RWPE2 (cell line): ENCODE data around the gene LRRC8B.

Source experiments
- ATAC-seq: fragments of 200-7000 bp; cut with Tn5 transposase; 3 replicates; pipeline ENCODE4 v1.9.1; 2021; ENCODE audit warnings: low read depth
- DNase-seq: peaks from one replicate; pipeline ENCODE4 v3.0.0-alpha.2; 2020; ENCODE audit warnings: low spot score
- H3K27ac ChIP-seq: fragments of 450-650 bp; 2 replicates; pipeline ENCODE4 v1.5.1; 2017; ENCODE audit warnings: mild to moderate bottlenecking; ENCODE audit not compliant: poor library complexity, severe bottlenecking
- H3K27me3 ChIP-seq: fragments of 250-450 bp; sonication (Bioruptor Pico); 2 replicates; pipeline ENCODE4 v1.5.1; 2021; ENCODE audit warnings: mild to moderate bottlenecking, moderate library complexity; ENCODE audit not compliant: insufficient read depth, poor library complexity, severe bottlenecking
- H3K36me3 ChIP-seq: fragments of 250-450 bp; sonication (Bioruptor Pico); 2 replicates; pipeline ENCODE4 v1.5.1; 2020; ENCODE audit warnings: low read depth, mild to moderate bottlenecking, moderate library complexity
- H3K4me1 ChIP-seq: fragments of 250-450 bp; sonication (Bioruptor Pico); 2 replicates; pipeline ENCODE4 v1.5.1; 2021; ENCODE audit warnings: mild to moderate bottlenecking, moderate library complexity; ENCODE audit not compliant: insufficient read depth, poor library complexity, severe bottlenecking
- H3K4me3 ChIP-seq: fragments of 250-450 bp; sonication (Bioruptor Pico); 2 replicates; pipeline ENCODE4 v1.5.1; 2021; ENCODE audit warnings: mild to moderate bottlenecking, moderate library complexity; ENCODE audit not compliant: severe bottlenecking
- H3K9me3 ChIP-seq: fragments of 250-450 bp; sonication (Bioruptor Pico); 2 replicates; pipeline ENCODE4 v1.5.1; 2021; ENCODE audit warnings: mild to moderate bottlenecking, moderate library complexity; ENCODE audit not compliant: severe bottlenecking
- TF ChIP-seq, protein P1 (sequence below): fragments of 450-650 bp; IDR thresholded peaks from one replicate; pipeline ENCODE4 v1.5.1; 2017; ENCODE audit warnings: mild to moderate bottlenecking, moderate library complexity; ENCODE audit not compliant: poor library complexity, severe bottlenecking

LRRC8B gene

DNA sequence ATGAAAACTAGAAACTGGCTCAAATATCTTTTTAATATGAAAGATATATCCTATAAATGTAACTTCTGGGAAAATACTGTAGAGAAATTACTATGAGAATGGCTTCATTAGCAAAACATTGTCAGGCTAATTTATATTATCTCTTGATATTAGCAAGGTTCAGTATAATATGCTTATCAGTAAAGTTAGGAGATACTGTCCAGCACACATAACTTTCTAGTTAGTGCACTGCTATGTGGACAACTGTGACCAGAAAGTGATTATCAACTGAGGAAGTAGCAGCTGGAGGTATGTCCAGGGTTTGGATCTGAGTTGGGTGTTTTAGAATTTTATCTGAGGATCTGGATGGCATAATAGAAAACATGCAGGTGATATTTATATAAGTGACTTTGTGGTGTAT lies 115.8 kb downstream of the LRRC8B start:
- TF ChIP-seq, protein P1, sequence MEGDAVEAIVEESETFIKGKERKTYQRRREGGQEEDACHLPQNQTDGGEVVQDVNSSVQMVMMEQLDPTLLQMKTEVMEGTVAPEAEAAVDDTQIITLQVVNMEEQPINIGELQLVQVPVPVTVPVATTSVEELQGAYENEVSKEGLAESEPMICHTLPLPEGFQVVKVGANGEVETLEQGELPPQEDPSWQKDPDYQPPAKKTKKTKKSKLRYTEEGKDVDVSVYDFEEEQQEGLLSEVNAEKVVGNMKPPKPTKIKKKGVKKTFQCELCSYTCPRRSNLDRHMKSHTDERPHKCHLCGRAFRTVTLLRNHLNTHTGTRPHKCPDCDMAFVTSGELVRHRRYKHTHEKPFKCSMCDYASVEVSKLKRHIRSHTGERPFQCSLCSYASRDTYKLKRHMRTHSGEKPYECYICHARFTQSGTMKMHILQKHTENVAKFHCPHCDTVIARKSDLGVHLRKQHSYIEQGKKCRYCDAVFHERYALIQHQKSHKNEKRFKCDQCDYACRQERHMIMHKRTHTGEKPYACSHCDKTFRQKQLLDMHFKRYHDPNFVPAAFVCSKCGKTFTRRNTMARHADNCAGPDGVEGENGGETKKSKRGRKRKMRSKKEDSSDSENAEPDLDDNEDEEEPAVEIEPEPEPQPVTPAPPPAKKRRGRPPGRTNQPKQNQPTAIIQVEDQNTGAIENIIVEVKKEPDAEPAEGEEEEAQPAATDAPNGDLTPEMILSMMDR: no peak
- H3K36me3 ChIP-seq: peaks cover 5% of the 10 kb centered on the region
- ATAC-seq (no peak), DNase-seq (no peak)
- peaks cover 29% of the 10 kb centered on the region for H3K4me1 ChIP-seq
- H3K4me3 ChIP-seq: no peak overlapping the region
- no peaks in the 10 kb centered on the region for H3K27me3 ChIP-seq
- no peak overlapping the region for H3K27ac ChIP-seq
- H3K9me3 ChIP-seq: no peaks in the 10 kb centered on the region

DNA sequence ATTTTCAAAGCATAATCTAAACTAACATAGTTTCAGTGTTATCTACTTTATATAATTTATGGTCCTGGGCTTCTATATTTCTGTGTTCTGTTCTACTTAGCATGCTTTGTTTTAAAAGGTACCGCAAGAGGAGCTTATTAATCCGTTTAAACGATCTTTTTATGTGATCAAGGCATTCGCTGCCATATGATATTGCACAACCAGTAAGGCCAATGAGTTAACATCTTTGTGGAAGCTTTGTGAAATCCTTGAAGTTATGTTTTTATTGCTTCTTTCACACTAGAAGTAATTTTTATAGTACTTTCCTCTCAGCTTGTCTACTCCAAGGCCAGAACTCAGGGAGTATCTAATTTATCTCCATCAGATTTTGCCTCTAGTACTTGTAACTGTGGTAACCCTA lies 117.2 kb downstream of the LRRC8B start:
- TF ChIP-seq, protein P1: no peak

DNA sequence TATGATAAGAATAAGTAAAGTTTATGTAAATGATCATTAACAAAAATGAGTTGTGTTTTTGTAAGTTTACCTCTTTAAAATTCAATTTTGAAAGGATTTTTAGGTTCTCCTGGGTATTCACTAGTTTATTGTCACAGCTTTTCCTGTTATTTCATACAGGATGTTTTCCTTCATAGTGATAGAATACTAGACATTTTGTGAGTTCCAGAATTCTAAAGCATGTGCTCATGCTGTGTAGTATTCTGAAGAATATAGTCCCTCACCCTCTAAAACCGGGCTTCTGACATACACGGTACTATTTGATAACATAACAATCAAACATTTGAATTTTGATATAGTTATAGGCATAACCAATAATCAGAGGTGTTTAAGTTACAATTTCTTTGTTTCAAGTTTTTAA lies 118.9 kb downstream of the LRRC8B start:
- H3K27me3 ChIP-seq: no peaks in the 10 kb centered on the region
- no peaks in the 10 kb centered on the region for H3K4me1 ChIP-seq
- DNase-seq: no peak
- ATAC-seq: no peak
- H3K27ac ChIP-seq: no peak overlapping the region
- H3K9me3 ChIP-seq: peaks cover 6% of the 10 kb centered on the region
- H3K4me3 ChIP-seq: no peak overlapping the region
- TF ChIP-seq, protein P1: no peak
- H3K36me3 ChIP-seq: peaks cover 23% of the 10 kb centered on the region

More for the DNA sequence above, 117.2 kb downstream of the LRRC8B start:
- no peak for DNase-seq
- Histone ChIP-seq H3K4me3 (no peak overlapping the region), H3K36me3 (peaks cover 16% of the 10 kb centered on the region), H3K27ac (no peak overlapping the region), H3K4me1 (peaks cover 16% of the 10 kb centered on the region), H3K9me3 (peaks cover 6% of the 10 kb centered on the region), H3K27me3 (no peaks in the 10 kb centered on the region)
- ATAC-seq: no peak

DNA sequence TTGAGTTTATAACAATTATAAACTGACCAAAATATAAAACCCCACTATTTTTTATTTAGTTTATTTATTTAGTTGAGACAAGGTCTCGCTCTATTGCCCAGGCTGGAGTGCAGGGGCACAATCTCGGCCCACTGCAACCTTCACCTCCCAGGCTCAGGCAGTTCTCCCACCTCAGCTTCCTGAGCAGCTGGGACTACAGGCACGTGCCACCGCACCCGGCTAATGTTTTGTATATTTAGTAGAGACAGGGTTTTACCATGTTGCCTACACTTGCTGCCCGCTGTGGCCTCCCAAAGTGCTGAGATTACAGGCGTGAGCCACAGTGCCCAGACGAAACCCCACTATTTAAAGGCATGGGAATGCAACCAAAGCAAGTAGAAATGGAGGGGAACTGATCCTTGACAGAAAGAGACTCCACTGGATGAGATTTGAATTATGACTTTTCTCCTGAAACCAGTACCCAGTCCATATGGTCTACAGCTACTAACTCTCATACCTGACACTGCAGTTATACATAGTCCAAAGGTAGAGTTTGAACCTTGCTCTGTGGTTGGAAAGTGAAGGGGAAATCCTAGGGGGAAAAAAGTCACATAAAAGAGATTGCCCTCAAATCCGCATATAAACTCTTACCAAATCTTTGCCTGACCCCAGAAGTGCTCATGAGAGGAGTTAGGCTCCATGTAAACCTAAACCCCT lies 119.6 kb downstream of the LRRC8B start:
- Histone ChIP-seq H3K36me3 (peaks cover 25% of the 10 kb centered on the region), H3K27ac (no peak overlapping the region), H3K9me3 (peaks cover 6% of the 10 kb centered on the region), H3K4me3 (no peak overlapping the region), H3K27me3 (no peaks in the 10 kb centered on the region), H3K4me1 (no peaks in the 10 kb centered on the region)
- TF ChIP-seq, protein P1: no peak
- DNase-seq: no peak
- no peak for ATAC-seq

DNA sequence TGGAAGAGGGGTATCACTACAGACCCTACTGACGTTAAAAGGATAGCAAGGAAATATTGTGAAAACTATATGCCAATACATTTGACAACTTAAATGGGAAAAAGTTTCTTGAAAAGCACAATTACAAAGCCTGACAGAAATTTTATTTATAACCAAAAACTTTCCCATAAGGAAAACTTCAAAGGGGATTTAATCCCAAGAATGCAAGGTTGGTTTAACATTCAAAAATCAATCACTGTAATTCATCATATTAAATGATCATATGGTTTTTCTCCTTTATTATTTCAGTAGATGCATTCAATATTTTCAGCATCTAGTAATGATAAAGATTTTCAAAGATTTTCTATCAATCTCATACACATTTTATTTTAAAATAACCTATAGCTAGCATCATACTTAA lies 121.6 kb downstream of the LRRC8B start:
- TF ChIP-seq, protein P1: no peak
- no peak for ATAC-seq
- no peak overlapping the region for H3K27ac ChIP-seq
- peaks cover 23% of the 10 kb centered on the region for H3K36me3 ChIP-seq
- H3K4me1 ChIP-seq: no peaks in the 10 kb centered on the region
- H3K9me3 ChIP-seq: peaks cover 6% of the 10 kb centered on the region
- no peak overlapping the region for H3K4me3 ChIP-seq
- no peak for DNase-seq
- H3K27me3 ChIP-seq: no peaks in the 10 kb centered on the region
